Subcutaneous adipose tissue (tissue), 4 donors: Measurements from ENCODE around the gene MRPL47. TPM values are rescaled to one million over a fixed set of nuclear protein-coding genes. Genes with fewer than 3 reads are reported as not detected.

Experiments
- CTCF ChIP-seq: fragments of 450-650 bp; IDR thresholded peaks from one replicate; pipeline ENCODE4 v1.5.1; 2016; ENCODE audit warnings: low read depth, mild to moderate bottlenecking, control low read depth, antibody characterized with exemption, moderate library complexity
- total RNA-seq, 4 donors: library from RNA; depleted of rRNA; stranded (reverse); fragments of >200 nt; gene quantifications; one replicate each; pipeline ENCODE4 v1.1.0, GENCODE V29; 2016

The MRPL47 gene
- total RNA-seq, 4 donors from 2014 or later = 12.6 to 58.0 (median 19.4) TPM

DNA sequence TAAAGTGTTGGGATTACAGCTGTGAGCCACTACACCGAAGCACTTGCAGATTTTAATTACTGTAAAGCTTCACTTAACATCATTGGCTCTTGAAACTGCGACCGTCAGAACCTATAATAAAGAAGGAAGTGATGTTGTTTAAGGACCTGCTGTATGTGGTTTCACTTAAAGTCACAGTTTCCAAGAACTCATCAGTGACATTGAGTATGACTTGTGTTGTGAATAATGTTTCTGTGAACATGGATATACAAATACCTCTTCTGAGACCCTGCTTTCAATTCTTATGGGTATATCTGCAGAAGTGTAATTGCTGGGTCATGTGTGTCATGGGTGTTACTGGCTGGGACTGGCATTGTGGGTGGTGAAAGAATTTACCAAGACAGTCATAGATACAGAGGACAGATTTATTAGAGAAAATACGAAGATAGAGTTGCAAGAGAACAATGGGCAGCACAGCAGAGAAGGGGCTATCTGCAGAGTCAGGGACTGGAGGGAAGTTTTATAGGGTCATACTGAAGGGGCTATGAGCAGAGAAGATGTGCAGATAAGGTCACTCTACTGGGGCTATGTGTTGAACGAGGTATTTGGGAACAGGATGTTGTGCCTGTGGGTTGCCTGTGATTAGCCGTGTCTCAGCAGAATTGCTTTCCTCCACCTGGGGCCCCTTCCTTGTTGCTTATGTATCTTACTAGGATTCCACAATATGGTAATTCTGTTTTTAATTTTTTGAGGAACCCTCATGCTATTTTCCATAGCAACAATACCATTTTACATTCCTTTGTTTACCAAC, 4.7 kb upstream of the MRPL47 start:
- TF ChIP-seq CTCF = no peak

- TF ChIP-seq CTCF = no peak
These were observed 2.2 kb upstream of the MRPL47 start for GRCh38 chr3:179606534-179607085.

DNA sequence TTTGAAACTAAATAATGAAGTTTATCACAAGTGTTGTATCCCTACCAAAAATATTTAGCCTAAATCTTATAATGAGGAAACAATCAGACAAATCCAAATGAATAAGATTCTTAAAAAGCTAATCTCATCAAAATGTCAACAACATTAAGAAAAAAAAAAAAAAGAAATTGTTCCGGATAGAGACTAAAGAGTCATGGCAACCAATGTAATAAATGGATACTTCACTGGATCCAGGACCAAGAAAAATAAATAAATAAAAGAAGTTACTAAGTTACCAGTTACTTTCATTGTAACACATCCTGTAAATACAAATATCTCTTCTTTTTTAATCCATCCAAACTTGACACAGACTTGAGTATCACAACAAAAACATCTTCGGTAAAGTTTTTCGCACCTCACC, 607 bp downstream of the MRPL47 start:
- no peak for TF ChIP-seq CTCF

DNA sequence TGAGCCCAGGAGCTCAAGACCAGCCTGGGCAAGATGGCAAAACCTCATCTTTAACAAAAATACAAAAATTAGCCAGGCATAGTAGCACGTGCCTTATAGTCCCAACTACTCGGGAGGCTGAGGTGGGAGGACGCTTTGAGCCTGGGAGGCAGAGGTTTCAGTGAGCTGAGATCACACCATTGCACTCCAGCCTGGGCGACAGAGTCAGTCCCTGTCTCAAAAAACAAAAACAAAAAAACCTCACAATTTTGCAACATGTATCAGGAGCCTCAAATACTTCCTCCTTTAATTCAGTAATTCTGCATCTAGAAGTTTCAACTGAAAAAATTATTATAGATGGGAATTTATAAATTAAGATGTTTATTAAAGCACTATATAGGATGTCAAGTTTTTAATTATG, 1.1 kb downstream of the MRPL47 start:
- TF ChIP-seq CTCF = no peak

DNA sequence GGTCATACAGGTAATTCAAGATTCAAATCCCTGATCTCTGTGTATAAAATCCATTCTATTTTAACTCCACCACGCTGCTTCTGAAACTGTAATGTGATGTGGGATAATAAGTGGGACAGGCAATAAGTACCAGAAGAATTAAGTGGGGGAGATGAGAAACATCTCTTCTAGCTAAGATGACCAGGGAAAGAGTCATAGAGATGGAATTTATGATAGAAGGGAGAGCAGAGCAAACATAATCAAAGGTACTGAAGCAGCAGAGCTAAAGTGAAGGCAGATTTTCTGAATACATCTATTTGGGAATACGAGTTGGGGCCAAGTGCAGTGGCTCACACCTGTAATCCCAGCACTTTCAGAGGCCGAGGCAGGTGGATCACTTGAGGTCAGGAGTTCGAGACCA, 4.9 kb downstream of the MRPL47 start:
- no peak for TF ChIP-seq CTCF

DNA sequence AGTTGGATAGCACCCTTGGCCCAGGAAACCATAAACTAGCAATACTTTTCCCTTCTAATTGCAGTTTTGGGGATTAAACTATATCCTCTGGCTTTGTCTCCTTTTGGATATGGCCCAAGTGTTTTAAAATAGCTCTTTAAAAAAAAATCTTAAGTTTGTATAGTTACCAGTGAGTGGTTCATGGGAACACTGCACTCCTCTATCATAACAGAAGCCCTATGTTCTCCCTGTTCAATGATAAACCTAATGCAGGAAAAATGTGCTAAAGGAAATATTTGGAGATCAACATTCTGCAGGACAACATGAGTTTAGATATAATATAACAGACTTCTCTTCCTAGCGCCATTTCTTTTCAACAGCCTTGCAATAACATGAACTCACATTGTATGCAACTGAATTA, 13.1 kb downstream of the MRPL47 start:
- no peak for TF ChIP-seq CTCF

DNA sequence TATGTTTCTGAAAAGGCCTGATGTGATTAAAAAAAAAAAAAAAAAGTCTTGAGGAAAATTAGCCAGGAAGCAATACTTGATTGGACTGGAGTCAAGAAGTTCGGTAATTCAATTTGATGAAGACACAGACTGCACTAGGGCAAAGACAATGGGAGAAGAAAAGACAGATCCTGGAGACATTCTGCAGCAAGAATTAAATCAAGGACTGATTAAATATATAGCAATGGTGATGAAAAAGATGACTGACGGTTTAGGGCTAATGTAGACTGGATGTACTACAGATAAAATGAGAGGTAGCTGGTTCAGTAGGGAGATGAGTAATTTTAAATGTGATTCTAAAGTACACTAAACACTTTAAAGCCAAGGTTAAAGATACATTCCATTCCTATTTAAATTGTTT, 13.8 kb downstream of the MRPL47 start:
- no peak for TF ChIP-seq CTCF
